Activated naive CD8-positive, alpha-beta T cell treated with anti-CD3 and anti-CD28 coated beads, Interleukin-2, amount 50 U/mL, for 16 hours (primary cell): ENCODE measurements around the gene NUMB.

Experiments
- DNase-seq: peaks from one replicate; pipeline ENCODE4 v3.0.0-alpha.2; 2020; ENCODE audit warnings: low read depth, low spot score

NUMB gene

GRCh38 chr14:73289729-73290128 is 168.6 kb downstream of the NUMB start:
- DNase-seq = no peak

- DNase-seq = no peak
These were observed 169.0 kb downstream of the NUMB start for GRCh38 chr14:73289308-73289707.

- DNase-seq = no peak
These were observed 171.3 kb downstream of the NUMB start for GRCh38 chr14:73287071-73287470.

- no peak for DNase-seq
These were observed 171.7 kb downstream of the NUMB start for GRCh38 chr14:73286598-73286997.

GRCh38 chr14:73285979-73286378 is 172.4 kb downstream of the NUMB start:
- DNase-seq = no peak

- DNase-seq = no peak
These were observed 174.6 kb downstream of the NUMB start for GRCh38 chr14:73283608-73284379.

- no peak for DNase-seq
These were observed 177.4 kb downstream of the NUMB start for GRCh38 chr14:73280903-73281302.

- DNase-seq = no peak
These were observed 181.0 kb downstream of the NUMB start for GRCh38 chr14:73277376-73277775.

- DNase-seq = no peak
These were observed 181.5 kb downstream of the NUMB start for GRCh38 chr14:73276836-73277235.

- no peak for DNase-seq
These were observed 184.5 kb downstream of the NUMB start for GRCh38 chr14:73273799-73274198.

GRCh38 chr14:73272393-73272792 is 186.0 kb downstream of the NUMB start:
- no peak for DNase-seq

GRCh38 chr14:73269729-73270531 is 188.4 kb downstream of the NUMB start:
- DNase-seq = no peak

- DNase-seq = no peak
These were observed 190.9 kb downstream of the NUMB start for GRCh38 chr14:73267474-73267873.

- DNase-seq = no peak
These were observed 192.0 kb downstream of the NUMB start for GRCh38 chr14:73266317-73266716.

GRCh38 chr14:73265721-73266046 is 192.7 kb downstream of the NUMB start:
- no peak for DNase-seq

- DNase-seq = no peak
These were observed 193.2 kb downstream of the NUMB start for GRCh38 chr14:73264885-73265720.

GRCh38 chr14:73264080-73264884 is 194.1 kb downstream of the NUMB start:
- DNase-seq = no peak

- DNase-seq = no peak
These were observed 194.7 kb downstream of the NUMB start for GRCh38 chr14:73263606-73264005.

- DNase-seq = no peak
These were observed 195.7 kb downstream of the NUMB start for GRCh38 chr14:73262427-73263183.

GRCh38 chr14:73261520-73262426 is 196.6 kb downstream of the NUMB start:
- DNase-seq = no peak
